Liver (tissue), 9 donors: ENCODE data around the gene MEX3C. TPM values are rescaled to one million over a fixed set of nuclear protein-coding genes. Genes with fewer than 3 reads are reported as not detected.
A peak's percentile ranks its signal among the peaks of the same experiment; 100 is the strongest.

ENCODE experiments used
- DNase-seq: peaks from one replicate; pipeline ENCODE4 v3.0.0-alpha.2; 2017; ENCODE audit warnings: low spot score
- H3K27ac ChIP-seq, 2 donors: one replicate each; pipeline ENCODE4 v1.7.0; 2013; ENCODE audit warnings: inconsistent platforms in 2 of 2, low read length in 2 of 2, control low read depth in 1 of 2, low read depth in 1 of 2, mild to moderate bottlenecking in 1 of 2
- H3K27me3 ChIP-seq, 4 donors: one replicate each; pipeline versions ENCODE4 v1.6.1 to v1.7.0; 2013; ENCODE audit warnings: low read length in 3 of 4, inconsistent platforms in 1 of 4, mild to moderate bottlenecking in 1 of 4, moderate library complexity in 1 of 4; ENCODE audit not compliant: control insufficient read depth in 4 of 4, insufficient read depth in 4 of 4
- H3K36me3 ChIP-seq, 4 donors: one replicate each; pipeline versions ENCODE4 v1.6.1 to v1.7.0; 2013; ENCODE audit warnings: low read length in 3 of 4, mild to moderate bottlenecking in 3 of 4, low read depth in 1 of 4, moderate library complexity in 1 of 4; ENCODE audit not compliant: control insufficient read depth in 4 of 4, insufficient read depth in 3 of 4
- H3K4me1 ChIP-seq, 4 donors: one replicate each; pipeline versions ENCODE4 v1.6.1 to v1.7.0; 2013; ENCODE audit warnings: low read length in 3 of 4, mild to moderate bottlenecking in 3 of 4, moderate library complexity in 1 of 4; ENCODE audit not compliant: control insufficient read depth in 4 of 4, insufficient read depth in 4 of 4
- H3K4me3 ChIP-seq, 3 donors: one replicate each; pipeline versions ENCODE4 v1.6.1 to v1.7.0; 2013; ENCODE audit warnings: low read length in 3 of 3, control low read depth in 1 of 3, low read depth in 1 of 3, mild to moderate bottlenecking in 1 of 3
- H3K9ac ChIP-seq, 2 donors: one replicate each; pipeline ENCODE4 v1.7.0; 2013; ENCODE audit warnings: low read length in 2 of 2, mild to moderate bottlenecking in 2 of 2, moderate library complexity in 2 of 2, control low read depth in 1 of 2, low read depth in 1 of 2
- H3K9me3 ChIP-seq, 4 donors: one replicate each; pipeline versions ENCODE4 v1.6.1 to v1.7.0; 2013; ENCODE audit warnings: low read length in 3 of 4; ENCODE audit not compliant: control insufficient read depth in 4 of 4
- ATF3 ChIP-seq: IDR thresholded peaks from 2 replicates; pipeline ENCODE4 v1.6.1; 2016; ENCODE audit warnings: antibody characterized with exemption
- CTCF ChIP-seq: fragments of 150-350 bp; IDR thresholded peaks from 2 replicates; pipeline ENCODE4 v1.5.1; 2017; ENCODE audit warnings: improper control_type of control experiment, low read depth, low read length; ENCODE audit not compliant: missing input control
- EGR1 ChIP-seq, 2 donors: IDR thresholded peaks; 2 replicates each; pipeline ENCODE4 v1.6.1; 2016 to 2018; ENCODE audit warnings: antibody characterized with exemption in 2 of 2, low read depth in 2 of 2
- FOXA1 ChIP-seq: IDR thresholded peaks from 2 replicates; pipeline ENCODE4 v1.6.1; 2016; ENCODE audit warnings: antibody characterized with exemption
- FOXA2 ChIP-seq: IDR thresholded peaks from 2 replicates; pipeline ENCODE4 v1.6.1; 2016; ENCODE audit warnings: antibody characterized with exemption
- GABPA ChIP-seq, 2 donors: IDR thresholded peaks in 1 of 2; conservative IDR thresholded peaks in 1 of 2; 2 replicates each; pipeline ENCODE4 v1.6.1; 2016; ENCODE audit warnings: antibody characterized with exemption in 2 of 2, mild to moderate bottlenecking in 1 of 2, moderate library complexity in 1 of 2
- HNF4A ChIP-seq, 2 donors: conservative IDR thresholded peaks; 2 replicates each; pipeline ENCODE4 v1.6.1; 2016; ENCODE audit warnings: antibody characterized with exemption in 2 of 2, mild to moderate bottlenecking in 2 of 2
- HNF4G ChIP-seq: IDR thresholded peaks from 2 replicates; pipeline ENCODE4 v1.6.1; 2016; ENCODE audit warnings: antibody characterized with exemption
- JUND ChIP-seq, 2 donors: IDR thresholded peaks; 2 replicates each; pipeline ENCODE4 v1.6.1; 2016; ENCODE audit warnings: antibody characterized with exemption in 2 of 2
- MAX ChIP-seq: IDR thresholded peaks from 2 replicates; pipeline ENCODE4 v1.6.1; 2016; ENCODE audit warnings: antibody characterized with exemption
- NR2F2 ChIP-seq: IDR thresholded peaks from 2 replicates; pipeline ENCODE4 v1.6.1; 2016; ENCODE audit warnings: antibody characterized with exemption
- RAD21 ChIP-seq, 2 donors: IDR thresholded peaks; 2 replicates each; pipeline ENCODE4 v1.6.1; 2016; ENCODE audit warnings: antibody characterized with exemption in 2 of 2, mild to moderate bottlenecking in 2 of 2
- REST ChIP-seq: IDR thresholded peaks from 2 replicates; pipeline ENCODE4 v1.6.1; 2016; ENCODE audit warnings: antibody characterized with exemption, mild to moderate bottlenecking
- RXRA ChIP-seq, 2 donors: IDR thresholded peaks; 2 replicates each; pipeline ENCODE4 v1.6.1; 2017 to 2018; ENCODE audit warnings: antibody characterized with exemption in 2 of 2, mild to moderate bottlenecking in 1 of 2
- SP1 ChIP-seq: IDR thresholded peaks from 2 replicates; pipeline ENCODE4 v1.6.1; 2018; ENCODE audit warnings: antibody characterized with exemption, mild to moderate bottlenecking
- TAF1 ChIP-seq: conservative IDR thresholded peaks from 2 replicates; pipeline ENCODE4 v1.6.1; 2016; ENCODE audit warnings: antibody characterized with exemption, mild to moderate bottlenecking
- YY1 ChIP-seq: IDR thresholded peaks from 2 replicates; pipeline ENCODE4 v1.6.1; 2016; ENCODE audit warnings: antibody characterized with exemption, mild to moderate bottlenecking
- ZBTB33 ChIP-seq: IDR thresholded peaks from 2 replicates; pipeline ENCODE4 v1.6.1; 2016; ENCODE audit warnings: antibody characterized with exemption
- WGBS: extraction: QIAGEN DNeasy Blood & Tissue Kit; methylation state at CpG from one replicate; pipeline ENCODE4 v1.1.7; 2013; 5-methylcytosine and 5-hydroxymethylcytosine counted together
- polyA plus RNA-seq, 2 donors: library from polyadenylated mRNA; stranded (reverse) in 1 of 2; unstranded in 1 of 2; fragments of 200-250 nt in 1 of 2; fragments of >200 nt in 1 of 2; fragmentation: Nextera tagmentation in 1 of 2; extraction: Ambion mirVana in 1 of 2; gene quantifications; one replicate each; pipeline versions ENCODE4 v1.2.1 to v1.2.3, GENCODE V29; 2013 to 2015
- total RNA-seq, 2 donors: library from RNA; depleted of rRNA; stranded (reverse); fragments of >200 nt; gene quantifications; one replicate each; pipeline ENCODE4 v1.2.3, GENCODE V29; 2014
- donor health status: healthy.
- donor health status: healthy.
- donor health status: healthy.
- donor health status: healthy.
- donor health status: healthy.

Gene MEX3C
- total RNA-seq = 10 to 100 TPM; 12.4 to 16.1 TPM
- 1 to 10 TPM; 2.7 to 4.8 TPM for polyA plus RNA-seq

GRCh38 chr18:51197661-51198424, at the start of gene MEX3C:
MEX3C (minus strand) TSS chr18:51197681; CDS start chr18:51197320, 361 bp downstream.
- Histone ChIP-seq H3K9me3 (no peaks in the 10 kb centered on the region), H3K9ac (peak within 1 kb of the TSS; percentile 90 to 91), H3K4me3 (peak within 1 kb of the TSS; percentile 86 to 95 (median 93)), H3K27me3 (no peaks in the 10 kb centered on the region), H3K4me1 (peaks cover 1 to 32% (median 19%) of the 10 kb centered on the region in 4 donors), H3K36me3 (no peaks in the 10 kb centered on the region), H3K27ac (peak within 1 kb of the TSS; percentile 100)
- peak; percentile 99 for DNase-seq
- under 1% methylated on average over 51 of the region's 51 CpGs for WGBS
- peak; percentile 41 to 48 for TF ChIP-seq RAD21 (IDR thresholded peaks at IDR 0.05)
- peak in 1 of 2 donors; percentile 59 for TF ChIP-seq GABPA (IDR thresholded peaks at IDR 0.05 in 1 of 2, conservative IDR thresholded peaks at IDR 0.05 in 1 of 2)
- TF ChIP-seq ZBTB33 = peak; percentile 69
- TF ChIP-seq TAF1 = no peak
- peak; percentile 78 for TF ChIP-seq NR2F2
- TF ChIP-seq JUND (IDR thresholded peaks at IDR 0.05) = peak in 1 of 2 donors; percentile 70
- peak; percentile 39 for TF ChIP-seq CTCF
- no peak for TF ChIP-seq HNF4G
- peak; percentile 92 for TF ChIP-seq MAX
- TF ChIP-seq SP1 = peak; percentile 82
- peak; percentile 67 for TF ChIP-seq YY1
- peak; percentile 55 to 64 for TF ChIP-seq HNF4A (conservative IDR thresholded peaks at IDR 0.05)
- TF ChIP-seq ATF3 = peak; percentile 91
- peak; percentile 85 for TF ChIP-seq REST
- peak; percentile 96 to 97 for TF ChIP-seq EGR1 (IDR thresholded peaks at IDR 0.05; ENCODE audit: low read depth in 2 of 2)
- TF ChIP-seq FOXA2 = no peak
- no peak for TF ChIP-seq FOXA1
- TF ChIP-seq RXRA (IDR thresholded peaks at IDR 0.05) = peak; percentile 73 to 74
